Hematopoietic multipotent progenitor cell treated with erythropoietin and hydrocortisone succinate and interleukin-3 and kit ligand, for 4 days (in vitro differentiated cells): Measurements from ENCODE around the gene LSAMP.

Source experiments
- DNase-seq: peaks from one replicate; pipeline ENCODE4 v3.0.0-alpha.2; 2015

Gene LSAMP

GRCh38 chr3:116429479-116430269 is 15.6 kb downstream of the LSAMP start:
- DNase-seq: no peak

DNA sequence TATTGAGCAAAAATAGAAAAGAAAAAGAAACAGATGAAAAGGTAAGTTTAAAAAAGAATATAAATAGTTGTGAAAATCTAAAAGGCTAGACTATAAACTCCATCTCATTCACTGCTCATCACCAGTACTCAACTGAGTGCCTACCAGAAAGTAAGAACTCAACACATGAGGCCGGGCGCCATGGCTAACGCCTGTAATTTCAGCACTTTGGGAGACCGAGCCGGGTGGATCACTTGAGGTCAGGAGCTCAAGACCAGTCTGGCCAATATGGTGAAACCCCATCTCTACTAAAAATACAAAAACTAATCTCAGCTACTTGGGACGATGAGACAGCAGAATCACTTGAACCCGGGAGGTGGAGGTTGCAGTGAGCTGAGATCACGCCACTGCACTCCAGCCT is 19.3 kb downstream of the LSAMP start:
- no peak for DNase-seq

GRCh38 chr3:116425126-116425525 is 20.2 kb downstream of the LSAMP start:
- DNase-seq: no peak

DNA sequence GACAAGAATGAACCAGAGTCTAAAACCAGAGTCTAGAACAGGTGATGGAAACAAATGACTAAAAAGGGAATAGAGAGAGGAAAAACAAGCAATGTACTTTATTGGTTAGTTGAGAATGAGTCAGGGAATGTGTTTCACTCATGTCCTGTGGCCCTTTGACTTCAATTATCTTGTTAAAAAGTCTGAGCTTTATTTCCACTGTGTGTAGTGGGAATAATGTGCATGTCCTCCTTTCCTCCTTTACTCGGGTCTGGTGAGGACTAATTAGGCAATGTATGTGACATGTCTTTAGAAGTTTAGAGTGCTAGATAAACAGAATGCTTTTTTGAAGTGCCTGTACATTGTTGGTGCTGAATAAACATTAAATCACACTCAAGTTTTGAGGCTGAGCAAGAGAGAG is 21.3 kb downstream of the LSAMP start:
- DNase-seq: no peak

DNA sequence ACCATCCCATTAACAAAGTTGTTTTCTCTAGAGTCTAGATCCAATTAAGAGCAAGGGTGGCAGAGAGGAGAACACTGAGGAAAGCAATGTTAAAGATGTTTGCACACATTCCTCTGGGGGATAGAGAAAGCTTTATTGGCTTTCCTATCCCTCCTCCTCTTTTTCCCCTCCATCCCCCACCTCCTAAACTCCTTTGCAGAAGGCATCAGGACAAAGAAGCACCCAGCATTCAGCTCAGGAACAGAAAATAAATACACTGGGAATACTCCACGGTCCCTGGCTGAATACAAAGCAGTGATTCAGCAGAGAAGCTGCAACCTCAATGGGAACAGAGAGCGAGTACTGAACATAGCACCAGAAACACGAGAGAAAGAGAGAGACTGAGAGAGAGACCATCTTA is 21.9 kb downstream of the LSAMP start:
- DNase-seq: no peak

DNA sequence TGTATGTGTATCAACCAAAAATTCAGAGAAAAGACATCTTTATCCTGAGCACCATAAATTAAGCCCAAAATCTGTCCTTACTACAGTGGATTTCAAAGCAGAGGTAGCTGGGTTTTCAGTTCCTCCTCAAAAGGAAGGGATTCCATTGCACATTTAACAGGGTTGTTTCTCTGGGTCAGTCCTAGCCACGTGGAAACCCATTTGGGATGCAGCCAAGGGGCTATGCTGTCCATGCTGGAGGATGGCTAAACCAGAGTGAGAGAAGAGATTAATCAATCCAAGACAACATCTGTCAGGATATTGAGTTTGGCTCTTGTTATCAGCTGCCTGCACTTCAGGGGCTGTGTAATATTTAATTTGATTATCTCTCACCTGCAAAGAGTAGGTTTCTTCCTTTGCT is 28.1 kb downstream of the LSAMP start:
- DNase-seq: no peak

- DNase-seq: no peak
These were observed 32.0 kb downstream of the LSAMP start for GRCh38 chr3:116413319-116413718.

- DNase-seq: no peak
These were observed 36.8 kb downstream of the LSAMP start for GRCh38 chr3:116408473-116408872.

DNA sequence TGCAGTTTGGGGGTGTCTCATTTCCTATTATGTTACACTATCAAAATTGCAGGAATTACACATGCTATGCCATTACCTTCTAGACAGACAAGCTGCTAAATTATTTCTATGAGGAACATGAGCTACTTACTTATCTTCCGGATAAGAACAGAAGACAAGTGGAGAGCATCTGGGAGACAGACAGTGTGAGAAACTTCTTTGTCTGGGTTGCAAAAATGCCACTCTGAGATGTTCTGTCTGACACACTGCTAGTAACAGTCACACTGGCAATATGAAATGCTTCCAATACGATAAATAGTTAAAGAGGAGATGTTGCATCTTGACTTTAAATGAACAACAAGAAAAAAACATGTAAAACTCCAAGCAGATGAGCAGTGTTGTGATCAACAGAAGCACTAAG is 40.1 kb downstream of the LSAMP start:
- no peak for DNase-seq

- no peak for DNase-seq
These were observed 45.5 kb downstream of the LSAMP start for GRCh38 chr3:116399701-116400226.

- DNase-seq: no peak
These were observed 50.9 kb downstream of the LSAMP start for GRCh38 chr3:116394365-116394764.

GRCh38 chr3:116393199-116393598 is 52.1 kb downstream of the LSAMP start:
- DNase-seq: no peak

DNA sequence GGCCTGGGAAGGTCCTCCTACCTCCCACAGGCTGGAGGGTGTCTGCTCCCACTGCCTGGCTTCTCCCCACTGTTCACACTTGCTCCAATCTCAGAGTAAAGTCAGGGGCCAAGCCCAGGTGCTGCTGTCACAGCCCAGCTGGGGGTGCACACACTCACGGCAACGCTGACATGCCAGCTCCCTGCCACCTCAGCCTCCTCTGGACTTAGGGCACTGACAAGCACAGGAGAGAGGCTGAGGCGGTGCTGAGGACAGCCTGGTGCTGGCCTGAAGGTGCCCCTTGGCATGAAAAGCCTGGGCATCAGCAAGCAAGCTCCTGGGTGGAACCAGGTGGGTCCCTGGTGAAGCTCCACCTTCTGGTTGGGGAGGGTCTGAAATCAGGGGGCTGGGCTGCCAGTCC is 53.0 kb downstream of the LSAMP start:
- no peak for DNase-seq

- DNase-seq: no peak
These were observed 53.7 kb downstream of the LSAMP start for GRCh38 chr3:116391296-116392201.

DNA sequence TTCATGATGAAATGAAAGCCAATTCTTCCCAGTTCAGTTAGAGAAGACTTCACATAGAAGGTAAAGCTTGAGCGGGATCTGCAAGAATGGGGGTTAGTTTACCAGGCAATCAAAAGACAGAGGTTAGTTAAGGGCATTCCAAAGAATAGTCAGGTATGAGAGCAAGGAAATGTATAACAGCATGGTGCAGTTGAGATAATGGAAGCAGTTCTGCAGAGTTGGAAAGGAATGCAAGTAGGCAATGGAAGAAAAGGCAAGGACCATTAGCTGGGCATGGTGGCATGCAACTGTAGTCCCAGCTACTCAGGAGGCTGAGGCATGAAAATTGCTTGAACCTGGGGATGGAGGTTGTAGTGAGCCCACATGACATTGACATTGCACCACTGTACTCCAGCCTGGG is 55.0 kb downstream of the LSAMP start:
- no peak for DNase-seq

GRCh38 chr3:116388867-116389385 is 56.4 kb downstream of the LSAMP start:
- DNase-seq: no peak

- no peak for DNase-seq
These were observed 59.1 kb downstream of the LSAMP start for GRCh38 chr3:116386168-116386567.

DNA sequence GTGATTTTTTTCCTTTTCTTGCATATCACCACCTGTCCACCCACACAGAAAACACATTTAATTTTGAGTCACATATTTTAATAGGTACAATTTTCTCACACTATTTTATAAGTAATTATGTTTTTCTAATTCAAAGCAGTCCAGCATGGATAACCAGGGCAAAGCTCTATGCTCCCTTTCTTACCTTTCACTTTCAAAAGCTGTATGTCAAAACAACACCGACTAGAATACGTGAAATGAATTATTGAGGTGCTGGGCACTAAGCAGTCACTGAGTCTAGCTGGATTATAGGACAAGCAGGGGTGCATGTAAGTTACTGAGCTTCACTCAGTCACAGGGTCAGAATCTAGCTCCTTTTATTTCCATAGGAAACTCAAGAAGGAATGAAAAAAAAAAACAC is 60.6 kb downstream of the LSAMP start:
- no peak for DNase-seq

GRCh38 chr3:116378077-116378476 is 67.2 kb downstream of the LSAMP start:
- no peak for DNase-seq

GRCh38 chr3:116374901-116375300 is 70.4 kb downstream of the LSAMP start:
- no peak for DNase-seq

GRCh38 chr3:116367761-116368395 is 77.4 kb downstream of the LSAMP start:
- DNase-seq: no peak

DNA sequence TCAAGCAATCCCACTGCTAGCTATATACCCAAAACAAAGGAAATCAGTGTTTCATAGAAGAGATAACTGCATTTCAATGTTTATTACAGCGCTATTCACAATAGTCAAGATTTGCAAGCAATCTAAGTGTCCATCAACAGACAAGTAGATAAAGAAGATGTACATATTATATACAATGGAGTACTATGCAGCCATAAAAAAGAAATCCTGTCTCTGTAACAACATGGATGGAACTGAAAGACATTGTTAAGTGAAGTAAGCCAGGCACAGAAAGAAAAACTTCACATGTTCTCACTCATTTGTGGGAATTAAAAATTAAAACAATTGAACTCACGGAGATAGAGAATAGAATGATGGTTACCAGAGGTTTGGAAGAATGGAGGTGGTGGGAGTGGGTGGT is 89.2 kb downstream of the LSAMP start:
- no peak for DNase-seq

DNA sequence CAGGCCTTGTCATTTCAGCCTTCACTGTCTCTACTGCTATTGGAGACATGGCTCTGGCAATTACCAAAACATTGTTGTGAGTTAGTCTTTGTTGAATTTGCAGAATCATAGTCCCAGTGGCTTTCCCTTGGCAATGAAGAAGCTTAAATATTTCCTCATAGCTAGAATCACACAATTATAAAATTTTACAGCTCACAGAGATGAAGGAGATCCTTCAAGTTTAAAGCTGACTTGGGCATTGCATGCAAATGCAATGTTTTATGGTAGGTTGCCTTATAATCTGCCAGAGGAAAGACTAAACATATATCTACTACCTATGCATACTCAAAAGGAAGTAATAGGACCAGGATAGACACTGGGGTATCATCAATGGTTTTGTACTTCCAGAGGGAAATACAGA is 90.9 kb downstream of the LSAMP start:
- DNase-seq: no peak
